Raji (cell line): ENCODE data around the gene ADGRE1.

Source experiments
- POLR2A ChIP-seq: IDR thresholded peaks from 2 replicates; pipeline ENCODE4 v1.6.1; 2011; ENCODE audit warnings: low read depth, low read length, control low read depth; ENCODE audit not compliant: insufficient read depth

ADGRE1 gene

DNA sequence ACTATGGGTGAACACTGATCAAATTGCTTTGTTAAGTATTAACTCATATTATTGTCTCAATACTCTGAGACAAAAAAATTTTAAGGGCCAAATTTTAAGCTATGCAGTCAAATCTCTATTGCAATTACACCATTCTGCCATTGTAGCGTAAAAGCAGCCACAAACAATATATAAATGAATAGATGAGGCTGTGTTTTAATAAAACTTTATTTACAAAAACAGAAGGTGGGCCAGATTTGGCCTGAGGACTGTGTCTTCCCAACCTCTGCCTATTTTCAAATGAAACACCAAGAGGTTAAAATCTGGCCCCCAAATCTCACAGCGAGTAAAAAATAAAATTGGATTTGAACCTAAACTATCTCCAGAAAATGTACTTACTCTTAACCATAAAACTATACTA is 82.1 kb downstream of the ADGRE1 start:
- no peak for TF ChIP-seq POLR2A

DNA sequence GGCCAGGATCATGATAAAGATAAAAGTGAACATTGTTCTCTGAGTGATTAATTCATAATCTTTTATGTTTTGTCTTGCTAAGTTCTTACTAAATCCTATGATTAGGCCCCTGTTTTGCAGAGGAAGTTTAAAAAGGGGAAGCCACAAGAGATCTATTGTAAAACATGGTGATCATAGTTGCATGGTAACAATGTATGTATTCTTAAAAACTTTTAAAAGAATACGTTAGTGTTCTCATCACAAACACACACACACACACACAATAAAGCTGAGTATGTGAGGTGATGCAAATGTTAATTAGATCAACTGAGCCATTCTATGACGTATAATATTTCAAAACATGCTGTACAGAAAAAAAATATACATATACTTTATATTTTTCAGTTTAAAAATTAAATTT is 82.6 kb downstream of the ADGRE1 start:
- TF ChIP-seq POLR2A, result no peak

DNA sequence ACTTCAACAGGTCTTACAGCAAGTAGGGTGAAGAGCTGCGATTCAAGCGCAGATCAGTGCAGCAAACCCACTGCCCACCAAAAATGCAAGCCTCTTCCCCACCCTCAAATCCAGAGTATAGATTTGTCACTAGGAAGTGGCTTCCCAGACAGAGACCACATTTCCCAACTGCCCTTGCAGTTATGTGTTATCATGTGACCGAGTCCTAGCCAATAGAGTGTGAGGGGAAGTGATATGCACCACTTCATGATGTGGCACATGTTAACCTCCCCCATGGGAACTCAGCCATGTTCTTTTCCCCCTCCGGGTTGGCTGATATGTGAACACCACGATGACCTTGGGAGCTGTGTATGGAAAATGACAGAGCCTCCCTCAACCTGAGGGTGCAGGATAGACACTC is 83.1 kb downstream of the ADGRE1 start:
- no peak for TF ChIP-seq POLR2A

DNA sequence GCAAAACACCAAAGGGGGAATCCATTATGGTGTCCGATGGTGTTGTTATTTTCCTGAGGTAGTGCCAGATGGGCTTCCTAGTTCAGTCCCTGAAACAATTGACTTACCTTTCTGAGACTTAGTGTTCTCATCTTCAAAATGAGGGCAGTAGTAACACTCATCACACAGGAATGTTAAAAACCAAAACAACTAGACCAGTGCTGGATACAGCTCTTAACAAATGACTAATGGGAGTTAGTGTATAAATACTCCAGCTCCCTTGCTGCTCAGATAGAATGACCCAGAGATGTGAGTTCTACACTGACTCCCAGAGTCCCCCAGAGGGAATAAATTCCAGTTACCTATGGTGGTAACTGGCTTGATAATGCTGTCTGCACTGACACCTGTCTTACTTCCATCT is 84.0 kb downstream of the ADGRE1 start:
- TF ChIP-seq POLR2A, result no peak

DNA sequence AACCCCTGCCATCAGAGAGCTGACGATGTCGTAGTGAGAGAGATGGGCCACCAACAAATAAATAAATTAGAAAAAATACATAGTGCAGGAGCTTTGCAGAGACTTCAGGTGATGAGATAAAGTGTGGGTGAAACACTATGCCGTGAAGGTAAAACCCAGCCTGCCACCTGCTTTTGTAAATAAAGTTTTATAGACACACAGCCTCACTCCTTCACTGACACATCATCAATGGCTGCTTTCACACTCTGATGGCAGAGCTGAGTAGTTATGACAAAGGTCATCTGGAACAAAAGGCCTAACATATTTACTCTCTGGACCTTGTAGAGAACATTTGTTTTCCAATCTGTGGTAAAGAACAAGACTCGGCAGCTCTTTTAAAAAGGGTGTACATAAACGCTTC is 88.8 kb downstream of the ADGRE1 start:
- TF ChIP-seq POLR2A, result no peak

DNA sequence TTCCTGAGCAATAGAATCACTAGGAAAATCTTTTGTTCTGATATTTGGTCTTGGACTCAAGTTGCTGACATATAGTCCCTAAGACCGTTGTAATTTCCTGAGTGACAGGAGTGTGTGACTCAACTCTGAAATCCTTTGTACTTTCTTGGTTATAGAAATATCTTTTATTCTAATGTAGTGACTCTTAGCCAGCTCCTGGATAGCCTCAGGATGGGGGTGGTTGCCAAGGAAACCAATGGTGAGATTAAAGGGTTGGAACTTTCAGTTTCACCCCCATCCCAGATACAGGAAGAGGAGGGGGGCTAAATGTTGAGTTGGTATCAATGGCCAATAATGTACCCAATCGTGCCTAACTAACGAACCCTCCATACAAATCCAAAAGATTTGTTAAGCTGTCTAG is 92.0 kb downstream of the ADGRE1 start:
- TF ChIP-seq POLR2A, result no peak

DNA sequence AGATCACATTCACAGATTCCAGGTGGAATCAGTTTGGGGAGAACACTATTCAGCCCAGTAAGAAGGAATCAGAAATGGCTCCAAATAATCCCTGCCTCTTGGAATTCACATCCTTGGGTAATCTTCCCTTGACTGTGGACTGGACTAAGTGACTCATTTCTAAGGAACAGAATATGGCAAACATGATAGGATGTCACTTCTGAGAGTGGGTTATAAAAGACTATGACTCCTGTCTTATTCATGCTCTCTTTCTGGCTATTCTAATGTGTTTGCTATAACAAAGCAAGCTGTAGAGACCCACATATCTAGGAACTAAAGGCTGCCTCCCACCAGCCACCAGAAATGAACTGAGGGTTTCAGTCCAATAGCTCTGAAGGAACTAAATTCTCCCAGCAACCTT is 96.1 kb downstream of the ADGRE1 start:
- no peak for TF ChIP-seq POLR2A

DNA sequence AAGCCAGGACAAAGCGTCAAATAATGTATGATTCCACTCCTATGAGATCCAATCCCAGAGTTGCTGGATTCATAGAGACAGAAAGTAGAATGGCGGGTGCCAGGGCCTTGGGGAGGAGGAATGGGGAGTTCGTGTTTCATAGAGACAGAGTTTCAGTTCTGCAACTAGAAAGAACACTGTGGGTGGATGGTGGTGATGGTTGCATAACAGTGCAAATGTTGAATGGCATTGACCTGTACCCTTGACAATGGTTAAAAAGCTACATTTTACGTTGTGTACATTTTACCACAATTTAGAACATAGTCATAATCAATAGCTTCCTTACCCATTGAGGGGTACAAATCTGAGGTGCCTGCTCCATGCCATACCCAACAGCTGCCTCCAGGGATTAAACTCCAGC is 100.5 kb downstream of the ADGRE1 start:
- no peak for TF ChIP-seq POLR2A

DNA sequence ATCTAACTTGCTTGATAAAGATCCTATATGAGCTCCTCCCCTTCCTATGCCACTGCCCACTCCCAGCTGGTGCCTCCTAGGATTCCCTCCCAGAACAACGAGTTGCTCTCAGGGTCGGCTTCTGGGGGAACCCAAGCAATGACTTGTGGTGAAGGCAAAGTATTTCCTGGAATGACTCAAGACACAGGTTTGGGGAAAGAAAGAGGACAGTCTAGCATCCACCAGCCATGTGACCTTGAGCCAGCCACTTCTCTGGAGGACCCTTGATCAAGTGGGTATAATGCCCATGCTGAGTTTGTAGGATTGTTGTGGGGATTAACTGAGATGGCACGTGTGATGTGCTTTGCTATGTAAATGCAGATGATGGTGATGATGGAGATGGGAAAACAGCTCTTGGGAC is 100.9 kb downstream of the ADGRE1 start:
- no peak for TF ChIP-seq POLR2A
